Left colon (tissue), 2 donors: Measurements from ENCODE around the gene UBN1. TPM values are rescaled to one million over a fixed set of nuclear protein-coding genes. Genes with fewer than 3 reads are reported as not detected.

Source experiments
- ATAC-seq: fragments of 200-7000 bp; cut with Tn5 transposase; one replicate; pipeline ENCODE4 v1.9.1; 2020; ENCODE audit warnings: mild to moderate bottlenecking, moderate library complexity
- DNase-seq, 2 donors: peaks; one replicate each; pipeline ENCODE4 v3.0.0-alpha.2; 2020
- intact Hi-C, 2 donors: fragments of 100-400 bp; cut with DNase I in 1 of 2; cut with micrococcal nuclease in 1 of 2; formaldehyde crosslinking; loops; one replicate each; pipeline versions ENCODE4 v1.11.2 to v1.14.0; 2022; cut with DNase I, micrococcal nuclease
- total RNA-seq, 2 donors: library from RNA; stranded (reverse); fragmentation: NEBNext Ultra II Directional; extraction: Animal tissue kit (Norgen Biotek cat#: 25700); gene quantifications; one replicate each; pipeline ENCODE4 v1.2.1, GENCODE V29; 2021
- donor health status: DM: no; HTN: no; CAD: no.
- donor health status: DM: yes; HTN: yes; CAD: no.

Gene UBN1
- total RNA-seq, 2 donors from 2014 or later: 34.8 to 43.5 TPM

DNA sequence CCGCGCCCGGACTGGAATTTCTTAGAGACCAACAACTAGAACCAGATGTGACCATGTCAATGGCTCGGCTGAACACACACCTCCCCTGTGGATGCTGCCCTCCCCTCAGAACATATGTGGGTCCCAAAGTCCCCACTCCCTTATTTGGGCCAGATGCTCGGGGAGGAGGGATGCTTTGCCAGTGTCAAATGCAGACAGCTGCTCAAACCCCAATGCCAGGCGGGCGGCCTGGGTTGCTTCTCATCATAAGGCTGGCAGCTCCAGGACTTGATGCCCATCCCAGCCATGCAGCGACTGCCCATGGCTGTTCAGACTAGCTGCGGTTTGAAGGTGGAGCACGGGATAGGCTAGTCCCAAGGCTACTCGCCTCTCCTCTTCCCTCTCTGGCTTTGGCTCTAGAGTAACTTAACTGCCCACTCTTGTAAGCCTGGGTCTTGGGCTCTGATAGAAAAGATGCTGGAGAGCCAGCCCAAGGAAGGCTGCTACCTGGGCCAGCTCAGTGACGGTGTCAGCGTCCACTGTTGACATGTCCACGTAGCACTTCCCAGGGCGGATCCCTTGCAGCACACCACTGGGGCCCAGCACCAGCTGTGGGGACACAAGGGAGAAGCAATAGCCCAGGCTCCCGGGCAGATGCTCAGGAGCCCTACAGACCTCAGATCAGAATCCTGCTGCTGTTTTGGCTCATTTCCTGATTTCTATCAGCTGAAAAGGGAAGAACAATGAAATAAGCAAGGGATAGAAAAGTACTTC, 33.9 kb upstream of the UBN1 start:
- no peak for ATAC-seq
- no peak for DNase-seq
- intact Hi-C loops: no loop called here

DNA sequence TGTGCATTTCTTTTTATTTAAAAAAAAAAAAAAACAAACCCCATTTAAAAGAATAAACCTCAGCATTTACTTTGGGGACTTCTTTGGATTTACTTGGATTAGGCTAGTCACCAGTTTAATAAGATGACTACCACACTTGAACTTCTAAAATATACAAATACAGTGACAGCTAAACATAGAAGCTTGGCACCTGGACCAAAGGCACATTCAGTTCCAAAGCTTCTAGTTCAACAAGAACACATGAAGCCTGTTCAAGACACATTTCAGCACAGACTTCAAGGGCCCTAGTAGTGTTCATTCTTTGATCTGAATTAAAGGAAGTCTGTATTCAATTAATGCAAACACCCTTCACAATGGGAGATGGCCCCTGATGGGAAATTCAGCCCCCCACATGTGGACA, 33.2 kb upstream of the UBN1 start:
- DNase-seq (no peak), ATAC-seq (no peak)
- intact Hi-C loops: no loop called here

DNA sequence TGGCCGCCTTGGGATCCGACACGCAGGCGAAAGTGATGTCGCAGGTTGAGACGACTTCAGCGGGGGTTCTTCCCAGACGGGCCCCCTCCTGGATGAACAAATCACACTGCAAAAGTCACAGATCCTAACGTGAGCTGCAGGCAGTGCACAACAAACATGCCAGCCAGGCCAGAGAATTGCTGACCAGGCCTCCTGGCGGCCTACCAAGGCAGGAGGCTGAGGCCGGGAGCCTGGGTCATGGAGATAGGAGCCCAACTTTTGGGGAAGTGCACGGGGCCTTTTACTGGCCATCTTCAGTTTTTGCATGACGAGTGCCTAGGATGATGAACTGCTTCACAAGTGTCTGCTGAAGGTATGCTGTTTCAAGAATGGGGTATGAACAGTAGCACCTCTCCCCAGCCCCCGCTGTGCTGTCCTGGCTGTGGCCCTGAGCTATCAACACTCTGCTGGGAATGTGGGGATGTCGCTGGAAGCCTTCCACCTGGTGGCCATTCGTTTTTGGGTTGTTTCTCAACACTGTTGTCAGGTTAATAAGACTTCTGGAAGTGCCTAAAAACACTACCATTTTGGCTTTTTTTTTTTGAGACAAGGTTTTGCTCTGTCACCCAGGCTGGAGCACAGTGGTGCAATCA, 32.6 kb upstream of the UBN1 start:
- intact Hi-C loops: no loop called here
- no peak for ATAC-seq
- DNase-seq: no peak

DNA sequence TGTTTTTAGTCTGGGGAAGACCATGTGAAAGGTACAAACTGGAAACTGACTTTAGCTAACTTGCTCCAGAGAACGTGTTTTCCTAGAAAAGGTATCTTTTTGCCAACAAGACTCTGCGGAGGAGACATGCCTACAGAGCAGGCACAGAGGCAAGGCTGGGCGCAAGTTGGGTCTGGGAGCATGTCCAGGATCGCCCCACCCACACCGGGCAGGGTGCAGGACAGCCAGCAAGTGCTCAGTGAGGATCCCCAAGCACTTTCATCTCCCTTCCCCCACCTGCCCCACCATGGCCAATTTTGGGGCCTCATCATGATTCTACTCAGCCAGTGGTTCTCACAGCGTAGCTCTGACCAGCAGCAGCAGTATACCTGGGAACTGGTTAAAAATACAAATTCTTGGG, 26.6 kb upstream of the UBN1 start:
- ATAC-seq (no peak), DNase-seq (no peak)
- intact Hi-C loops: no loop called here

DNA sequence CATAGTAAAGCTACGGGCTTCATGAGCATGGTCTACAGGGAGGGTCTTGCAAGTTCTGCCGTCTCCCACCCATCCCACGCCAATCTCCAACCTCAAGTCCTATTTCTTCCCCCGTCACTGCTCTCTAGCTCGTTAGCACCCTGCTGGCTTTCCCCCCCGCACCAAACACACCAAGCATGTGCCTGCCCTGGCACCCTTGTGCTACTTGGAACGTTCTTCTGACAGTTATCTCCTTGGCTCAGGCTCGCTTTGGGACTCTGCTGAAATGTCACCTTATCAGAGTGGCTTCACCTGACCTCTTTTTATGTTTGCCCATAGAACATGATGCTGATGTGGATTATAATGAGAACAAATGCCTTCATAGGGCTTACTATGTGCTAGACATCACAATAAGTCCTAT, 22.1 kb upstream of the UBN1 start:
- ATAC-seq (no peak), DNase-seq (no peak)
- intact Hi-C loops: no loop called here

DNA sequence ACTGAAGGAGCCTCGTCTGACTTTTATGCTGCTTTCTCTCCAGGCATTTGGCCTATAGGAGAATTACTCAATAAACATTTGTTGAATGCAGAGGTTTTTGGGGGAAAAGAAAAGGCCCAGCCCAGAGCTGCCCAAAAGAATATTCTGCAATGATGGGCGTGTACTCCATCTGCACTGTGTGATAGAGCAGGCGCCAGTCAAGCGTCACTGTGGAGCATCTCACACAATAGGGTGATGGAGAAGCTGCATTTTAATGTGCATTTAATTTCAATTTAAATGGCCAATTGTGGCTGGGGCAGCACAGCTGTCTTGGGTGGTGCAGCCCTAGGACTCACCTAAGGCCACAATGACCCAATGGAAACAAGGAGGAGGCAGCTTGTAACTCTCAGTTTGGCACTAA, 20.8 kb upstream of the UBN1 start:
- ATAC-seq (no peak), DNase-seq (no peak)
- intact Hi-C loops: no loop called here

DNA sequence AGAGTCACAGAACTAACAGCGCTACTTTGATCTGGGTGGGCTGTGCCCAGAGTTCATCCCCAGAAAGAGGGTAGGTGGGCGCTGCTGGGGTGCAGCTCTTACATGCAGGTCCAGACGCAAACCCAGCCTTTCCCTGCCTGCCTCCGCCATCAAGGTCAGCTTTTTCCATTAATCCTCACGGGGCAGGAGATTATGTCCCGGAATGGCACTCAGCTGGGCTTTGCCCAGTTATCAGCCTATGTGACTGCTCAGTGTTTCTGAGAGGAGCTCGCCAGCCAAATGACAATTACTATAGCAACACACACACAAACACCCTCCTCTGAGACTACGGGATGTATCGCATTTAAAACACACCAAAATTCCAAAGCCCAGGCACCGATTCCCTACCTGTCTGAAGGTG, 20.3 kb upstream of the UBN1 start:
- no peak for DNase-seq
- no peak for ATAC-seq

DNA sequence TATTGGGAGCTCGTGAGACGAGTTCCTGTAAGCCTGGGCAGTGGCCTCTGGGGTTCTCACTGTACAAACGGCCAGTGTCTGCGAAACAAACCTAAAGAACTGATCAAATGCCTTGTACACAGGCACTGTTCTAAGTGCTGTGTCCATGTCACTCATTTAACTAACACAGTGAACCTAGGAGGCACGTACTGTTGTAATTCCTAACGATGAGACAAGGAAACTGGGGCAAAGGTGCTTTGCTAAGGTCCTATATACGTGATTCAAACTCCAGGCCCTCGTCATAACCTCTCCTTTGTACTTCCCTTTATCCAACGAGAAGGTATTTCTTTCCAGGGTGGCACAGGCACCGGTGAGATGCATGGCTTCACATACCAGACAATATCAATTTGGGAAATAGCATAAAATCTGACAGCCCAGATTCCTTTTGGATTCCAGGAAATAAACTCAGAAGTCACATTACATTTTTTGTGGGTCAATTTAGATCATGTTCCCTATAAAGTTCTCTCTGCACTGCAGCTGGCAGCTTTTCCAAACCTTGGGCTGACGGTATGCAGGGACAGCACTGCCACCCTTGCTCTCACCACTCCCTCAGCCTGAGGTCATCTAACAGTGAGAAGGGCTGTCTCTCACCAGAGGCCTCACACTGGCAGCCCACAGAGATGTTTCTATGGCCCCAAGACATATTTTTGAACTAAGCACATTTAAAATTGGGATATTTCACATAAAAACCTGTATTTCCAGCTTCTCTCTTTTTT, 18.5 kb upstream of the UBN1 start:
- peak; percentile 23 to 60 for DNase-seq
- intact Hi-C loops: no loop called here
- peak; percentile 83 for ATAC-seq

More for the DNA sequence above, 20.3 kb upstream of the UBN1 start:
- intact Hi-C loops: no loop called here

DNA sequence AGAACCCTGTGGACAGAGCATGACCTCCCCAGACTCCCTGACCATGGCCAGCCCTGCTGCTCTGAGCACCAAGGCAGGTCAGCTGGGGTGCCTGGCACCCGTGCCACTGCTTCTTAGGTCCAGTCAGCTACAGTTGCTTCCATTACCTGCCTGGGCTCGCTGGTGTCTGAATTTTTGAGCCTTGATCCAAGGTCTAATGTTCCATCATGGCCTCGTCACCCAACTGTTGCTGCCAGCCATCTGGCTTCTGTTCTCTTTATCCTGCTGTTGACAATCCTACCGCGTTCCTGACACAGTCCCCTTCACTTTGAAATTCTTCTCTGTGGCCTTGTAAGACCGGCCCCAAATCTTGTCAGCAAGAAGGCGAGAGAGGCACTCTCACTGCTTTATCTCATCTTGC, 16.9 kb upstream of the UBN1 start:
- ATAC-seq: no peak
- intact Hi-C loops: no loop called here
- DNase-seq: no peak

DNA sequence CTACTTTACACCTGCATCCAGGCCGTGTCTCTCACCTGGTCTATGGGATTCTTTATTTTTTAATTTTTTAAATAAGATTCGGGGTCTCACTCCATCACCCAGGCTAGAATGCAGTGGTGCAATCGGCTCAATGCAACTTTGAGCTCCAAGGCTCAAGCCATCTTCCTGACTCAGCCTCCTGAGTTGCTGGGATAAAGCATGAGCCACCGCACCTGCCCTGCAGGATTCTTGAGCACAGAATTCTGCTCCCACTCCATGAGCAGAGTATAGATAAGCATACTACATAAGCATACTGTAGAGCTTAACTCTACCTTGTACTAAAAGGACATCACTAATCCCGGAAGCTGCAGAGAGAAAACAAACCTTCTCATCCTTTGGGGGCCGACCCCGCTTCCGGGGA, 15.7 kb upstream of the UBN1 start:
- DNase-seq (no peak), ATAC-seq (no peak)
- intact Hi-C loops: no loop called here

DNA sequence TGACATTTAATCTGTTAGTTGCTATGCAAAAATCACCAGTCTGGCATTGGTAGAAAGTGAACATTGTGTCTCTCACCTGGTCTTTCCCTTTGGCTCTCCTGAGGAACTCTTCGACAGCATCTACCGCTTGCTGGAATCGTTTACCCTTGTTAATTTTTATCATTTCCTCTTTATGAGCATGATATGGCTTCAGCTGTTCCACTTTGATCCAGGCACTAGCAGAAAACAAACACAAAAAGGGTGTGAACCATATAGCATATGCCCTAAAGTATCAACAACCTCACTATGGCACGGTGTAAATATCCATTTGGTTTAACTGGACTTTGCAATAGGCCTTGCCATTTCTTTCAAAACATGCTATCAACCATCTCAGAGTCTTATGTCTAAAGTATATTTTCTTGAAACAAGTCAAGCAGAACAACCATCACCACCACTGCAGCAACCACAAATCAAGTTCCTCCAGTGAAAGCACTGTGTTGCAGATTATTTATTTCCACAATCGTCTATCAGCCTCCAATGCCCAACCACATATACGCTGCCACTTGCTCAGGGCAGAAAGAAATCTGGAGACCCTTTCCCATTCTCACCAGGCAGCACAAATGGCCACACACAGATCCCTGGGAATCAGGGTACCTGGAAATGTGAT, 14.5 kb upstream of the UBN1 start:
- ATAC-seq (peak; percentile 83), DNase-seq (no peak)
- intact Hi-C loops: no loop called here

DNA sequence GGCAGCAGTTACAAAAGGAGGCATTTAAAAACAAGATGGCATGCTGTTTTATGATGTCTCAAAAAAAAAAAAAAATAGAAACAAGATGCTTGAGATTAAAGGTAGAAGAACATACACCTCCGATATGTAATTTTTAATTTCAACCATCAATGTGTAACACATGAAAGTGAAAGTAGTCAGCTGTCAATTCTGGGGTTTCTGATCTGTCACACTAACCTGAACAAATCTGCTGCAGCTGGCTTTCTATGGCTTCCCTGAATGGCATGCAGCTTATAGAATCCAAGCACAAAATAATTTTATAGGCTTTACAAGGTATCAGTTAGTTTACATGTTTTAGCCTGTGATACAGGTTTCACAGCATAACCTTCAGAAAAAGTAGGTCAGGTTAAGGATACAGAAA, 13.7 kb upstream of the UBN1 start:
- ATAC-seq (no peak), DNase-seq (no peak)
- intact Hi-C loops: no loop called here

DNA sequence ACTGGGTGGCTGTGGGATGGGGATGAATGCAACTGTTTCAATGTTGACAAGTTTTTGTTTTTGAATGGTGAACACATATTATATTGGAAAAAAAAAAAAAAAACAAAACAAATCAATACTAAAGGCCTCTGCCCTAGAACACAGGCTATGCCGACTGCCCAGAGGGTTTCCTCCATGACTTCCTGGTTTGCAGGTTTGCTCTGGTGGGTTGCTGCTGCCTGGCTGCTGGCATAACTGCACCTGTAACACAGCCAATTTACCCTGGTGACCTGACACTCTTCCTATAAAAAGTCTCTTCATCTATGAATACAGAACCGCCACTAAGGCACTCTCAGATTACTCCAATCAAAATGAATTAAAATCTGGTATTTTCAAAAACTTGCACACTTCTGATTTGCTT, 10.6 kb upstream of the UBN1 start:
- no peak for DNase-seq
- intact Hi-C loops: no loop called here
- ATAC-seq: no peak

DNA sequence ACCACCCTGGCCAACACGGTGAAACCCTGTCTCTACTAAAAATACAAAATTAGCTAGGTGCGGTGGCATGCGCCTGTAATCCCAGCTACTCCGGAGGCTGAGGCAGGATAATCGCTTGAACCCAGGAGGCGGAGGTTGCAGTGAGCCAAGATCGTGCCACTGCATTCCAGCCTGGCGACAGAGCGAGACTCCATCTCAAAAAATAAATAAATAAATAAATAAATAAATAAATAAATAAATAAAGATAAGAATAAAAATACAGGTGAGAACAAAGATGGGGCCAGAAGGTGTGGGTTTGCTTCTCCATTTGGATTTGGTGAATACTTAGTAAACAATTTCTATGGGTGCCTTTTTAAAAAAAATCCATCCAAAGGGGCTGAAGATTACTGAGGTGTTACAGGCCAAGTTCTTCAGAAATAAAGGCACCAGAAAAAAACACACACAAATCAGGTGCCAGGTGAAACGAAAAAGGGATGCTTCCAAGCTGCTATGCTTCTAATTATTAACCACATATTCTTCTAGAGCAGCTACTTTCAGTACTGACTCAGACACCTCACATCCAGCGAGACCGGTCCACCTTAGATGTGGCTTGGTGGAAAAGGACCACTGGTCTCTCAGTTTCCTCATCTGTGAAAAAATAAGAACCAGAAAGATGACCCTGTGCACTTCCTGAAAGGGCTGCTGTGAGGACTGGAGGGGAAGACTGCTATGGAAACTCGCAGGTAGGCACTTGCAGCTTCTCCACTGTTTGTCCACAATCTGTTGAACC, 9.4 kb upstream of the UBN1 start:
- no peak for DNase-seq
- ATAC-seq: no peak
- intact Hi-C loops: no loop called here

DNA sequence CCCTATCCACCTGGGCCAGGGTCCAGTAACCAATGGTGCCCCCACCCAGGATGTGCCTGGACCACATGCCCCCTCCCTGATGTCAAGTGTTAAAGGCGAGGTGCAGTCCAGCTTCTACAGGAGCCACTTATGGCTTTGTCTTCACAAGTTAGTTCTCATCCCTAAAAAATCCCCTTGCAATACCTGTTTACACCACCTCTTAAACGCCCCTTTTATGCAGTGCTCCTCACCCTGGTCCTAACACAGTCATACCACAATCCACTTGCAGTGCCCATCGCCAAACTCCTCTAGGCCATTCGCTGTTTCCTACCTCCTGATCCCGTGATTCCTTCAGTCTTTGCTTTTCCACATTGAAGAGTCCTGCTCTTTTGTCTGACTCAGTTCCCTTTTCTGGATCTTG, 7.3 kb upstream of the UBN1 start:
- DNase-seq (no peak), ATAC-seq (no peak)
- intact Hi-C loops: no loop called here

DNA sequence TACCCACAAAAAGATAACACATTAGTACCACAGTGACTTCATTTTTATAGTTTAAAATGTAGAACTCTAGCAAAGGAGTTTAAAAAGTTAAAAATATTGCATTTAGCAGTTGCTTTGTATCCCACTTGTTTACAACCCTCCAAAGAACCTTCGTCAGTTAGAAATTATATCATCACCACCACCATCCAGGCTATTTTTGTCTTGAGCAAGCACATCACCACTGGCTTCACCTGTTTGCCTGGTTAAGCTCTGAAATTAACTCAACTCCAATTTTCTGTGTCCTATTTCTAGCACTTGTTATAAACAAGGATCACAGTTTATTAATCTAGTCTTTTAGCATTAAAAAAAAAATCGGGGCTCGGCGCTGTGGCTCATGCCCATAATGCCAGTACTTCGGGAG, 6.3 kb upstream of the UBN1 start:
- intact Hi-C loops: no loop called here
- no peak for DNase-seq
- ATAC-seq: no peak

DNA sequence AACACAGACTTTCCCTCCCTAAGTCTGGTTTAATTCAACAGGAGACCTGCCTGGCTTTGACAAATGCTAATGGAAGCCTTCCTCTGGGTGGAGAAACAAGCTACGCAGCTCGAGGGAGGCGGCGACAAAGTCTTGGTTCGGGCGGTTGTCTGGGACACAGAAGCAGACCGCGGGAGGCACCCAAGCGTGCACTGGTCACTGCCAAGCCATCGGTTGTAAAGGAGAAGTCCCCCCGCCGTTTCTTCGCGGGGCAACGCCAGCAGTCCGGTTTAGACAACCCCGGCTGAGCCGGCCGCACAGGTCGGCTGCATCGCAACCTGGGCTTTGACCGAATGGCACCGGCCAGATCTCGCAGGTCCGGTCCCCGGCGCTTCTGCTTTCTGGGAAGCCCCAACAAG, 779 bp upstream of the UBN1 start:
- intact Hi-C loops: loop anchor here in 1 of 2 donors (5.0 kb wide), 1 partner anchor 111 kb away; the partner anchor contains the start of gene SEC14L5
- ATAC-seq: peak; percentile 63

DNA sequence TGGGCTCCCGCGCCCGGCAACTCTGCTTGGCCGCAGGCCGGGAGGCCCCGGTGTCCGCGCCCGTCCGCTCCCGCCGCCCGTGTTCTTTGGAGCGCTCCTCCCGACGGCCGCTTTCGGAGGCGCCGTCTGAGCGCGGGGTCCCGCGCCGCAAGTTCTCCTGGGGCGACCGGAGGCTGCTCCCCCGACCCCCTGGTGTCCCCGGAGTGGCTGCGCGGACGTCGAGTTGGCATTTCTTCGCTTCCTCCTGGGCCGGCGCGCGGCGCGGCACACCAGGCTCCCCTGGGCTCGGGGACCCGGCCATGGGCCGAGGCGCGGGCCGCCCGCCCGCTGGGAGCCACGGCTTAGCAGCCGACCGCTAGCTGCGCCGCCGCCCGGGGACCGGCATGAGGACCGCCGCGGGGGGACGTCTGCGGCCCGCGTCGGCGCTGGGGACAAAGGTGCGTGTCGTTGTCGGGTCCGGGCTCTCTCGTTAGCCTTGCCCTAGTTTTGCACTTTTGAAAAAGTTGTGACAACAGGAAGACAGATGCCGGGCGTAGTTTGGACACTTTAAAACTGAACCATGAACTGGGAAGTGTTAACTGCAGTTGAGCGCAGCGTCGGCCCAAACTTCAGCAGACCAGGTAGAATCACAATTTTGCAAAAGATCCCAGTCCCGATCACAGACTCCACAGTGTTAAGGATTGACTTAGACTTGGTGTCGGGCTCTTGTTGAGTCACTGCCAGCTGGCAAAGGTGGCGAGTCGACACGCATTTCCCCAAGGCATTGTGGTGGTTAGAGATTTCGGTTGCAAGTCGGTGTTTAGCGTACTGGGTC, 700 bp downstream of the UBN1 start:
- ATAC-seq (peak; percentile 38), DNase-seq (peak; percentile 46 to 60)
- intact Hi-C loops: loop anchor here in 1 of 2 donors (5.0 kb wide), 1 partner anchor 109 kb away; the partner anchor contains the start of gene SEC14L5

More for the DNA sequence above, 779 bp upstream of the UBN1 start:
- DNase-seq: peak; percentile 75 to 80
